Measurements from ENCODE around the gene FLCN.
"Not testable (repeated sequence)": the region's sequence is repeated elsewhere in the genome, so short reads cannot be mapped to it uniquely, and the experiment has no call there.

FLCN gene

DNA sequence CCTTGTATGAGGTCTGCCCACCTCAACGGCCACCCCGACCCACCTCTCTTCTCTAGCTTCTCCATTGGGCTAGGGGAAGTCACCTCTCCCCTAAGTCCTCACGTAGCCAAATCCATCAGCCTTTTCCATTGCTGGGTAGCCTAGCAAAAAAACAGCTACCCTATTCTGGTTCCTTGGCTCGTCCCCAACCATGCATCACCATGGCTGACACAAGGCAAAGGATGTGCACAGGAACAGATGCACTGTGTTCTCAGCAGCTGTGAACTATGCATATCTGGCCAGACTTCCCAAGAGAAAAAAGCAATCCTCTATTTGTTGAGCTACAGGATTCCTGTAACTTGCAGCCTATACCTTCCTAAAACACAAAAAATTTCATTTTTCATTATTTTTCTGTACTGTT lies 22.0 kb upstream of the FLCN start:
- Histone ChIP-seq H3K4me3 (replicated peaks; ENCODE audit: insufficient read depth, low read length) (no peak overlapping the region), H3K27ac (replicated peaks) (no peak overlapping the region), H3K27me3 (ENCODE audit: insufficient read depth, poor library complexity, severe bottlenecking) (no peaks in the 10 kb centered on the region)
- DNase-seq (ENCODE audit: low read depth in 1 of 2, low spot score in 1 of 2) = no peak
- TF ChIP-seq POLR2AphosphoS5 (IDR thresholded peaks at IDR 0.05; ENCODE audit: low read depth) (no peak), CTCF (IDR thresholded peaks at IDR 0.05; ENCODE audit: insufficient read depth, low read length) (no peak), SPI1 (IDR thresholded peaks at IDR 0.05; ENCODE audit: borderline replicate concordance, low read depth) (no peak), REST (IDR thresholded peaks at IDR 0.05; ENCODE audit: insufficient replicate concordance, low read depth) (no peak), GABPA (IDR thresholded peaks at IDR 0.05; ENCODE audit: low read depth) (no peak)

DNA sequence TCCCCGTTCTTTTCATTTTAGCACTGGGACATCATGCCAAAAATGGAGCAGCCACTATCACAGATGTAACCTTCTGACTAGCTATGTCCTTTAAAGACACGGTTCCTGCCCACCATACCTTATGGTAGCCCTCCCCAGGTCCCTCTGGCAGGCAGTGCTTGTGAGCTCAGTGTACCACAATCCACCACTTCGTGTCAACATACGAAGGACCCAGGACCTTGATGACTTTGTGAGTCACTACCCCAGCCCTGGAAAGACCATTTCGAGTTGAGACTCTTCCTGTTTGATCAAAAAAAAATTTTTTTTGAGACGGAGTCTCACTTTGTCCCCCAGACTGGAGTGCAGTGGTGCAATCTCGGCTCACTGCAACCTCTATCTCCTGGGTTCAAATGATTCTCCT lies 21.0 kb upstream of the FLCN start:
- H3K4me3 ChIP-seq (replicated peaks; ENCODE audit: insufficient read depth, low read length) = no peak overlapping the region
- H3K27ac ChIP-seq (replicated peaks) = no peak overlapping the region
- no peaks in the 10 kb centered on the region for H3K27me3 ChIP-seq (ENCODE audit: insufficient read depth, poor library complexity, severe bottlenecking)
- no peak for TF ChIP-seq REST (IDR thresholded peaks at IDR 0.05; ENCODE audit: insufficient replicate concordance, low read depth)
- TF ChIP-seq POLR2AphosphoS5 (IDR thresholded peaks at IDR 0.05; ENCODE audit: low read depth) = no peak
- TF ChIP-seq SPI1 (IDR thresholded peaks at IDR 0.05; ENCODE audit: borderline replicate concordance, low read depth) = no peak
- TF ChIP-seq CTCF (IDR thresholded peaks at IDR 0.05; ENCODE audit: insufficient read depth, low read length) = no peak
- no peak for DNase-seq (ENCODE audit: low read depth in 1 of 2, low spot score in 1 of 2)

DNA sequence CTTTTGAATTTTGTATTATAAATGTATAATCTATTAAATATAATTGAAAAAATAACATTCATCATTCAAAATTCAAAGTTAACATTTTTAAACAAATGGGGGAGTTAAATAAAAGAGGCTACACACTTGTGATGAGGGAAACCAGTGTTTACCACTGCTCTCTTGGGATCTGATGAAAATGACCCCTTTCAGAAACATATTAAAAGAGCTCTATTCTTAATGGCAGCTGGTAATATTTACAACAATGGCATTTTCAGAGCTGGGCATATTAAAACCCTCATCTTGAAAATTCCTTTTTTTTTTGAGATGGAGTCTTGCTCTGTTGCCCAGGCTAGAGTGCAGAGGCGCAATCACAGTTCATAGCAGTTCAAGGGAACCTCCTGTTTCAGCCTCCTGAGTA lies 19.3 kb upstream of the FLCN start:
- no peak for DNase-seq (ENCODE audit: low read depth in 1 of 2, low spot score in 1 of 2)
- no peaks in the 10 kb centered on the region for H3K27me3 ChIP-seq (ENCODE audit: insufficient read depth, poor library complexity, severe bottlenecking)
- H3K27ac ChIP-seq (replicated peaks) = no peak overlapping the region
- H3K4me3 ChIP-seq (replicated peaks; ENCODE audit: insufficient read depth, low read length) = no peak overlapping the region
- TF ChIP-seq REST (IDR thresholded peaks at IDR 0.05; ENCODE audit: insufficient replicate concordance, low read depth) = no peak
- no peak for TF ChIP-seq GABPA (IDR thresholded peaks at IDR 0.05; ENCODE audit: low read depth)
- TF ChIP-seq POLR2AphosphoS5 (IDR thresholded peaks at IDR 0.05; ENCODE audit: low read depth) = no peak
- TF ChIP-seq CTCF (IDR thresholded peaks at IDR 0.05; ENCODE audit: insufficient read depth, low read length) = no peak
- no peak for TF ChIP-seq SPI1 (IDR thresholded peaks at IDR 0.05; ENCODE audit: borderline replicate concordance, low read depth)

DNA sequence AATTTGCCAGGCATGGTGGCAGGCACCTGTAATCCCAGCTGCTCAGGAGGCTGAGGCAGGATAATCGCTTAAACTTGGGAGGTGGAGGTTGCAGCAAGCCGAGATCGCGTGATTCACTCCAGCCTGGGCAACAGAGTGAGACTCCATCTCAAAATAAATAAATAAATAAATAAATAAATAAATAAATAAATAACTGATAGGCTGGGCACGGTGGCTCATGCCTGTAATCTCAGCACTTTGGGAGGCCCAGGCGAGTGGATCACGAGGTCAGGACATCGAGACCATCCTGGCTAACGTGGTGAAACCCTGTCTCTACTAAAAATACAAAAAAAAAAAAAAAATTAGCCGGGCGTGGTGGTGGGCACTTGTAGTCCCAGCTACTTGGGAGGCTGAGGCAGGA lies 18.7 kb upstream of the FLCN start:
- not testable (repeated sequence) for H3K27ac ChIP-seq (replicated peaks); H3K4me3 ChIP-seq (replicated peaks; ENCODE audit: insufficient read depth, low read length); DNase-seq (ENCODE audit: low read depth in 1 of 2, low spot score in 1 of 2); H3K27me3 ChIP-seq (ENCODE audit: insufficient read depth, poor library complexity, severe bottlenecking)
